Cerebellar cortex (tissue), 1 donor: ENCODE measurements around the gene F8.
"Not testable (repeated sequence)": the region's sequence is repeated elsewhere in the genome, so short reads cannot be mapped to it uniquely, and the experiment has no call there.

Experiments used
- DNase-seq: peaks from one replicate; pipeline ENCODE4 v3.0.0-alpha.2; 2015; ENCODE audit warnings: low spot score

Gene F8

DNA sequence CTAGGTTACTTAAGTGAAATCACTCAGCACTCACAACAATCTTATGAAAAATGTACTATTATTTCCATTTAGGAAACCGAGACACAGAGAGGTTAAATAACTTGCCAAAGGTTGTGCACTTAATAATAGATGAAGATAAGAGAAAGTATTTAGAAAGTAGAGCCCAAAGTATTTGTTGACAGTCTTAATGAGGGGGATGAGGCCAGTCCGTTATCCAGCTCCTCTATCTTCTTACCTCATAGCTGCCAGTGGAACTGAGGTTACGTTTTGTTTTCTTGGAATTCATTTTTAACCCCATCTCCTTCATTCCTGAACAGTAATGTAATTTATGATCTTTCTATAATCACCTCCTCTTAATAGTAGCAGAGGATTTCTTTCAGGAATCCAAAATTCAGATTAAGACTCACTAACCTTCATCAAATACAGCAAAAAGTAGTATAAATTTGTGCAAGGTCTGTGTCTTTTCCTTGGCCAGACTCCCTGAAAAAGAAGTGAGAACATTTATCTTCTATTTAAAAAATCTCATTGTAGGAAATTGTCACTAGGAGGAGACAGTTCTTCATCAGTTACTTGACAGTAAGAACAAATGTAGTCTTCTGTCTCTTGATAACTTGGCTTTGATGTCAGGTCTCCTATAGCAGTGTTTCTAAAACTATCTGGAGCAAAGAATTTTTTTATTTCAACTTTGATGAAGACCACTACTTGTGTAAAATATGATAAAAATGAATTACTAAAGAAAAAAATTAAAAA lies 35.5 kb downstream of the F8 start:
- no peak for DNase-seq

- DNase-seq: no peak
Measured at GRCh38 chrX:154981116-154981411, 41.5 kb downstream of the F8 start.

DNA sequence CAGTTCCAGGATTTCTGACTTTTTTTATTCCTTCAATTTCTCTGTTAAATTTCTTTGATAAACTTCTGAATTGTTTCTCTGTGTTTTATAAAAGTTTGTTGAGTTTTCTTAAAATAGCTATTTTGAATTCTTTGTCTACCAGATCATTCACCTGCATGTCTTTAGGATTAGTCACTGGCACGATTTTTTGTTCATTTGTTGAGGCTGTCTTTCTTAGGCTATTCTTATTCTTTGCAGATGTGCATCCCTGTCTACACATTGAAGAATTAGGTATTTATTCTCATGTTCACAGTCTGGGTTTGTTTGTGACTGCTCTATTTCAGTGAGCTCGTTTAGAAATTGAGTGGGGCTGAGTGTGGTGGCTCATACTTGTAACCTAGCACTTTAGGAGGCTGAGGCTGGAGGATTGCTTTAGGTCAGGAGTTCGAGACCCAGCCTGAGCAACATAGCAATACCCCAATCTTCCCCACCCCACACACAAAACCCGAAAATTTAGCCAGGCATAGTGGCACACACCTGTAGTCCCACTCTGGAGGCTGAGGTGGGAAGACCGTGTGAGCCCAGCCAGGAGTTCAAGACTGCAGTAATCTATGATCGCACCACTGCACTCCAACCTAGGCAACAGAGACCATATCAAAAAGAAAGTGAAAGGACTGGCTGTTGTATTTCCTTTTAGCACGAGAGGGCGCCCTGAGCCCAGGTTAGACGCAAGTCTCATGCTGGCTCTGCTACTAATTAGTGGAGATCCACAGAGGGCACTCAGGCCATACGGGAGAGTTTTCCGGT lies 42.0 kb downstream of the F8 start:
- peak; percentile 66 for DNase-seq

- DNase-seq: no peak
Measured at GRCh38 chrX:154979629-154980028, 42.9 kb downstream of the F8 start.

DNA sequence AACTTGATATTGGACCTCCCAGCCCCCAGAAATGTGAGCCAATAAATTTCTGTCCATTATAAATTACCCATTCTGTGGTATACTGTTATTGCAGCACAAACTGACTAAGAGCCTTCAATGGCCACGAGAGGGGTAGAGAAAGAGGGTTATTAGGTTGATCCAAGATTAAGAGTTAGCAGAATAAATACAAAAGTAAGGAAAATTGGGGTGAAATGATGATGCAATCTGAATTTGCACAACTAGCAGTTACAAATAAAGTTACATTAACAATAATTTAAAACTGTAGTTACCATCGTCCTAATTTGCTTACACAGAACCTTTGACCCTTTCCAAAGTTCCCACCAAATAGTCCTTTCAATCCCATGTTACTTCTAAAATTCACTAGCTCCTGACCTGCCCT lies 54.2 kb downstream of the F8 start:
- DNase-seq: no peak

DNA sequence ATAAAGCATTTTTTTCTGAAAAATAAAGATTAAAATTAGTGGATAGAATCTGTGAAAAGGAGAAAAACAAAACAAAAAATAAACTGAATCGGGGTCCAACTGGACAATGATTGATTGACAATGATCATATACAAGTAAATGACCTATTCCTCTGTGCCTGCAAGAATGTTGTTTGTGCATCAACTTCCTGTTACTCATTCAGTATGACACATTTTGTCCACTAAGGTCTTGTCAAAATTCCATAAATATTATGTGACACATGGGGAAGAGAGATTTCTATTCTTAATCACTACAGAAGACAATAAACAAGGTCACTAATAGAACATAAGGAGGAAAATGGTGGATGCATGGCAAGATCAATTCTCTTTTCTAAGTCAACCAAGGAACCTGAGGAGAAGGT lies 54.9 kb downstream of the F8 start:
- DNase-seq: no peak

DNA sequence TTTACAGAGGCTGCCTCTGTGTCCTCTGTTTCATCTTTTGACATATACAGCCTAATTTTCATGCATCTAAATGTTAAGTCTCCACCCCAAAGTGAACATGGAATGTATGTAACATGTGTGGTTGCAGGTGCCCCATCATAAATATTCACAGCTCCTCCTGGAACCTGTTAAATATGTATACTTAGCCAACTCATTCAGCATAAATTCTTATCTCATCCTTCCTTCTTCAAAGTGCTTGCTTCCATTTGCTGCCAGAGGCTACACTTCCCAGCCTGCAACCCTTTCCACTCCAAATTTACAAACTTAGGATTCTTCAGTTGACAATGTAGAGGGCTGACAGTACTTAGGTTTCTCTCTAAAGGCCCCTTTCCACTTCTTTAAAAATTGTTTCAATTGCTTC lies 60.6 kb downstream of the F8 start:
- no peak for DNase-seq

DNA sequence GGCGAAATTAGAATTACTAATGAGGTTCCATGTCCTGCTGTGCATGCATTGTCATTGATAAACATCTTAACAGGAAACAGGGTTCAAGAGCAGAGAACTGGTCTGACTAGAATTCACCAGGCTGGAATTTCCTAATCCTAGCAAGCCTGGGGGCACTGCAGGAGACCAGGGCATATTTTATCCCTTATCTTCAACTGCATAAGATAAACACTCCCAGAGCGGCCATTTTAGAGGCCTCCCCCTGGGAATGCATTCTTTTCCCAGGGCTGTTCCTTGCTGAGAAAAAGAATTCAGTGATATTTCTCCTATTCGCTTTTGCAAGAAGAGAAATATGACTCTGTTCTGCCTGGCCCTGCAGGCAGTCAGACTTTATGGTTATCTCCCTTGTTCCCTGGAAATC lies 66.7 kb downstream of the F8 start:
- DNase-seq: not testable (repeated sequence)

DNA sequence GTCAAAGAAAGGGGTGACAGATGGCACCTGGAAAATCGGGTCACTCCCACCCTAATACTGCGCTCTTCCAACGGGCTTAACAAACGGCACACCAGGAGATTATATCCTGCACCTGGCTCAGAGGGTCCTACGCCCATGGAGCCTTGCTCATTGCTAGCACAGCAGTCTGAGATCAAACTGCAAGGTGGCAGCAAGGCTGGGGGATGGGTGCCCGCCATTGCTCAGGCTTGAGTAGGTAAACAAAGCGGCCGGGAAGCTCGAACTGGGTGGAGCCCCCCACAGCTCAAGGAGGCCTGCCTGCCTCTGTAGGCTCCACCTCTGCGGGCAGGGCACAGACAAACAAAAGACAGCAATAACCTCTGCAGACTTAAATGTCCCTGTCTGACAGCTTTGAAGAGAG lies 83.3 kb downstream of the F8 start:
- not testable (repeated sequence) for DNase-seq

GRCh38 chrX:154924771-154925170 lies 97.8 kb downstream of the F8 start:
- DNase-seq: not testable (repeated sequence)

- peak; percentile 83 for DNase-seq
Measured at GRCh38 chrX:154918060-154918483, 104.5 kb downstream of the F8 start.

GRCh38 chrX:154914052-154914451 lies 108.5 kb downstream of the F8 start:
- no peak for DNase-seq

DNA sequence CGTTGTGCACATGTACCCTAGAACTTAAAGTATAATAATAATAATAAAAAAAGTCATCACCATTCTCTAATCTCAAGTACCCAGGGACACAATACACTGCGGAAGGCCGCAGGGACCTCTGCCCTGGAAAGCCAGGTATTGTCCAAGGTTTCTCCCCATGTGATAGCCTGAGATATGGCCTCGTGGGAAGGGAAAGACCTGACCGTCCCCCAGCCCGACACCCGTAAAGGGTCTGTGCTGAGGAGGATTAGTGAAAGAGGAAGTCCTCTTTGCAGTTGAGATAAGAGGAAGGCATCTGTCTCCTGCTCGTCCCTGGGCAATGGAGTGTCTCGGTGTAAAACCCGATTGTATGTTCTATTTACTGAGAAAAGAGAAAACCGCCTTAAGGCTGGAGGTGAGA lies 112.0 kb downstream of the F8 start:
- DNase-seq: not testable (repeated sequence)

DNA sequence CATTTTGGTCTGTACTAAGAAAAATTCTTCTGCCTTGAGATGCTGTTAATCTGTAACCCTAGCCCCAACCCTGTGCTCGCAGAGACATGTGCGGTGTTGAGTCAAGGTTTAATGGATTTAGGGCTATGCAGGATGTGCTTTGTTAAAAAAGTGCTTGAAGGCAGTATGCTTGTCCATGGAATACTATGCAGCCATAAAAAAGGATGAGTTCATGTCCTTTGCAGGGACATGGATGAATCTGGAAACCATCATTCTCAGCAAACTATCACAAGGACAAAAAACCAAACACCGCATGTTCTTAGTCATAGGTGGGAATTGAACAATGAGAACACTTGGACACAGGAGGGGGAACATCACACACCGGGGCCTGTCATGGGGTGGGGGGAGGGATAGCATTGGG lies 112.5 kb downstream of the F8 start:
- DNase-seq: not testable (repeated sequence)

DNA sequence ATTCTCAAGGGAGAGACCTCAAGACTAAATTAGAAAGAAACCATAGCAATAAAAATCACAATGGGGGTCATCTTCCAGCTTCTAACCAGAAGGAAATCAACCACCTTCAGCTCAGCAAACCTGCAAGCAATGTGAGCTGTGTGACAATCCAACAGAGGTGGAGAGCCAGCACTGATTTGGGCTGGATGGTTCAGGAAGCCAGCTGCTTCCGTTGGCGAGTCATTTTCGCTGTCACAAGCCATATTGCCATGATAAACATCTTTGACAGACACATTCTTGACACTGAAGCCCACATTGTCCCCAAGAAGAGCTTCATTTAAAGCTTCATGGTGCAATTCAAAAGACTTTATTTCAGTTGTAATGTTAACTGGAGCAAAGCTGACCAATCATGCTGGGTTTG lies 113.7 kb downstream of the F8 start:
- no peak for DNase-seq

DNA sequence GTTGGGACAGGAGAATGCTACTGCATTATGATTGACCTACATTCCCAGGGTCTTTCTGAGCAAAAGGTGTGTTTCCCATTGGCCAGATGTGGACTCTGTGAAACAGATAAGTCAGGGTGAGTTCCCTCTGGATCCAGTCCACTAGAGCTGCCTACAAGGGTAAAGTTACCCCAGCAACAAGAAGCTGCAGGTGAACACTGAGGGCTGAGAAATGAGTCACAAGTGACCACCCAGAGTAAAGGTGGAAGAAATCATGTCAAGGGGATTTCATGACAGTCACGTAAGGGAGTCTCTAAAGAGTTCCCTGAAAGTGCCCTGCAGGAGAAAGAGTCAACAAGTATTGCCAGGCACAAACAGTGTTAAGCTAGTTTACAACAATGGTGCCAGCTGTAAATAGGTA lies 120.1 kb downstream of the F8 start:
- DNase-seq: no peak

DNA sequence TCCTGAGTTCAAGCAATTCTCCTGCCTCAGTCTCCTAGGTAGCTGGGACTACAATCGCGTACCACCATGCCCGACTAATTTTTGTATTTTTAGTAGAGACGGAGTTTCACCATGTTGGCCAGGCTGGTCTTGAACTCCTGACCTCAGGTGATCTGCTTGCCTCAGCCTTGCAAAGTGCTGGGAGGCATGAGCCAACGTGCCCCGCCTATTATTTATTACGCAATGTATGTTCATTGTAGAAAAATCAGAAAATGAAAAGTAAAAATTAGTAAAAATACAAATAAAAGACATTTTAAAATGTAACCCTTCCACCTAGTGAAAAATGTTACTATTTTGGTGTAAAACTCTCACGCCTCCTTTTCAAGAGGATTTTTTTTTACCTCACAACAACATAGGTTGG lies 122.2 kb downstream of the F8 start:
- DNase-seq: no peak

DNA sequence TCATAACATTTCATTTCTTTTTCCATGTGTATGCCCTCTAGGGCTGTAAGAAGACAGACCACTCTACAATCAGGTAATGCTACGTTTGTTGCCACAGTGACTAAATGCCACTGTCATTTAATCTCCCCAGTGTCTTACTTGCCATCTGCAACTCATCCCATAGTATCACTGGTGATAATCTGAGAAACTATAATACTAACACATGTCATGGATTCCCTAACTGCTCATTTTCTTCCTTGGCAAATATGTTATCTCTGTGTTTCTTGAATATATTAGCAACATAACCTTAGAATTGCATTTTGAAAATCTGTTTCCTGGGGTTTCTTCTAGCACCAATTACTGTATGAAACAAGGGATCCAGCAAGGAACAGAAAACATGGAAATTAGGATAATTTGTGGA lies 130.2 kb downstream of the F8 start:
- DNase-seq: no peak

DNA sequence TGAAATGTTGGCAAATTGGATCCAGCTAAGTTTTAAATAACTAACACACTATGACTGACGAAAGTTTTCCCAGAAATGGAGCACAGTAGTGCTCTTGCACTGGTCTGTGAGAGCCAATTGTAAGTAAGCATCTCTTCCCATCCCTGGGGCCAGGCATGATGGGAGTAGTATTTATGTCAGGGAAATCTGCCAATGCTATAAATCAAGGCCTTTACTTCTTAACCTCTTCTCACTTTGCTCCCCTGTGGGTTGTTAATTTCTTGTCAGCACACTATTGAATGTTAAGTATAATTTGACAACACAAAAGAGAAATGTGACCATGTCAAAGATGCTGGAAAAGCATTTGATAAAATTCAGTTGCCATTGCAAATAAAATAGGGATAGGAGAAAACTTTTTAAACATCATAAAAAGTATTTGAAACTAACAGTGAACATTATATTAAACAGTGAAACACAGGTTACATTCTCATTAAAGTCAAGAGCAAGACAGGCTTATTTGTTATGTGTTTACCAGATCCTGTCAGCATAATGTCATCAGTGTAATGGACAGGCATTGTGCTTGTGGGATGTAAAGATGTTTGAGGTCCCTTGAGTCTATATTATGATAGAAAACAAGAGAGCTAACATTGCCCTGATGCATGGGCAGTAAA lies 131.4 kb downstream of the F8 start:
- DNase-seq: no peak

DNA sequence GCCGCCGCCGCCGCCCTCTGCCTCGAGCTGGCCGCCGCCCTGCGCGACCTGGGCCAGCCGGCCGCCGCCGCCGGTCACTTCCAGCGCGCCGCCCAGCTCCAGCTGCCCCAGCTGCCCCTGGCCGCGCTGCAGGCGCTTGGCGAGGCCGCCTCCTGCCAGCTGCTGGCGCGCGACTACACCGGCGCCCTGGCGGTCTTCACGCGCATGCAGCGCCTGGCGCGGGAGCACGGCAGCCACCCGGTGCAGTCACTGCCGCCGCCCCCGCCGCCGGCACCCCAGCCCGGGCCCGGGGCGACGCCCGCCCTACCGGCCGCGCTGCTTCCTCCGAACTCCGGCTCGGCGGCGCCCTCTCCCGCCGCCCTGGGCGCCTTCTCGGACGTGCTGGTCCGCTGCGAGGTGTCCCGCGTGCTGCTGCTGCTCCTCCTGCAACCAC lies 135.7 kb downstream of the F8 start:
- DNase-seq: not testable (repeated sequence)

- DNase-seq: not testable (repeated sequence)
Measured at GRCh38 chrX:154886069-154886788, 136.3 kb downstream of the F8 start, which contains the start of gene F8A1. Gene F8A1, plus strand, starts transcription at chrX:154886355. Its CDS starts 20 bp downstream, at chrX:154886375.

DNA sequence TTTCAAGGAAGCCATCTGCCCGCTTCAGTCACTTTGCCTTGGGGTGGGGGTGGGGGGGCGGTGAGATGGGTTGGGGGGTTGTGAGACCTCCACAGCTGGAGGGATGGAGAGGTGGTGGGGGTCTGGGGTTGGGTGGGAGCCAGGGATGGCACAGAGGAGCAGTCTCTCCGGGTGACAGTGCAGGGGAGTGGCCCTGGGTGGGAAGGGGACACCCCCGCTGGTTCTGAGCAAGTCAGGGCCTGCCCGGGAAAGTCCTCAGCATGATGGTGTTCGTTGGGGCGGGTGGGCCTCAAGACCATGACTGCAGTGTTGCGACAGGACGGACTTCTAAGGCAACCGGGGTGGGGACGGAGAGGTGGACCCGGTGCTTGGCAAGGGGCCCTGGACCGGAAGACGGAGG lies 137.0 kb downstream of the F8 start:
- not testable (repeated sequence) for DNase-seq
